Activated CD4-positive, alpha-beta T cell treated with anti-CD3 and anti-CD28 coated beads, Interleukin-2, amount 50 U/mL, for 4 hours (primary cell): ENCODE measurements around the gene FCER1G.
A peak's percentile ranks its signal among the peaks of the same experiment; 100 is the strongest.
"Not testable (repeated sequence)": the region's sequence is repeated elsewhere in the genome, so short reads cannot be mapped to it uniquely, and the experiment has no call there.

Experiments used
- DNase-seq, 2 experiments: peaks; one replicate each; pipeline ENCODE4 v3.0.0-alpha.2; 2020

FCER1G gene

DNA sequence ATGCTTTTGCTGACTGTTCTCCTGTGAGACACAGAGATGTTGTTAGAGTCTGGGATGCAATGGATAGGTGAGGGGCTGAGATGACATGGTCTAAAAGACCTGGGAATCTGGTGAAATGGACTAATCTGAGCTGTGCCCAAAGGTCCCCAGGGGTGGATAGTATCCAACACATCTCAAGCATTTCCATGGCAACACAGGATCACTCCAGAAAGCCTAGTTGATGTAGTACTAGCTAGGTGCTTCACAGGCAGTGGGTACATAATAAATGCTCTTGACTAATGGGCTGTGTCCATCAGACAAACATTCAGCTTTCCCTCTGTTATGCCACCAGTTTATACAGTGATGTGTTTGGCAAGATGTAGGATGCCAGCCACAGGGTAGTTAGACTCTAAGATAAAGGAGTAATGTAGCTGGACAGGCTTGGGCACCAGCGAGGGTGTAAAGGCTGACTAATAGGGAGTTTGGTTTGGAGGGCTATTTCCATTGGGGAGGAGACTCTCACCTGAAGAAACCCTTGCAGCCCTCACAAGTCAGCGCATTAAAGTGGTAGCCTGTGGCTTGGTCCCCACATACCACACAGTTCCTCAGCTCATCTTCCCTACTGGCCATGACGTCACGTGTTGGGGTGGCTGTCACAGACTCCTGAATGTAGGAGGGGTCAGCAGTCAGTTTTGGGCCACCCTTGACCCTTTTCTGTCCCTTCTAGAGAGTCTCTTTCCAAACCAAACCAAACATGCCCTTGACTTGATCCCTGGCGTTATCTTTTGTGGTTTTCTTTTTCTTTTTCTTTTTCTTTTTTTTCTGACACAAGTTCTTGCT, 21.1 kb downstream of the FCER1G start:
- DNase-seq, result no peak

DNA sequence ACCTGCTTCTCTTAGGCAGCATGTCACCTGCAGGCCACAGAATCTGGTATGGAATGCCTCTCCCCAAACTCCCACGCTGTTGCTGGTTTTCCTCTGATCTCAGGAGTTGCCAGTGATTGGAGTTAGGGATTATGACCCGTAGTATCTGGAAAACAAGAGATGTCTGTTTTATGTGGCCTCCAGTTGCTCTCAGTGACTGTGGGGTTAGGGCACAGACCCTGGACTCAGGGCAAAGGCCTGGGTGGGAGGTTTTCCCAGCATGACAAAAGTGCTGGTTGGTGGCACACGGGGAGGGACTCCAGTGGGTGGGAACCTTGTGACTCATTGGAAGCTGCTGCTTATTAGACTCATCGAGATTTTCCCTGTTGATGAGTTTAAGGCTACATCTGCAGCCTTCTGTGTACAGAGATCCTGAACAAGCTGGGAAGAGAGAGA, 23.0 kb downstream of the FCER1G start, which contains the start of gene NR1I3:
NR1I3 (minus strand) TSS at position 165 of the 435 bp plus-strand sequence. CDS start 1,638 bp downstream, outside the sequence.
- DNase-seq, result no peak

DNA sequence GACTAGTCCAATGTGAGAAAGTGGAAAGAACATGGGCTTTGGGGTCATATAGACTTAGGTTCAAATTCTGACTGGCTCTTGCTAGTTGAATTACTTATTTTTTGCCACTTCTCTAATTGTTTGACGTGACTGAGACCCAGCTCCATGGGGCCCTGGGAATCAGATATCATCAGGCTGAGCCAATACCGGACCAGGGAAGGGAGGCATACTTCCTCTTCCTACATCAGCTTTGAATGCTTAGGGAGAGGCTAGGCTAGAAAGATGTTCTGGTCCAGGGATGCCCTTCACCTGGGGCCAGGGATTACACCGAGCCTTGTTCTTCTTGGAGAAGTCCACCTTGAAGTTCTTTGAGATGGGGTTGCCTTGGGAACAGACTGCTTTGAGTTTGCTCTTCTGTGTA, 26.6 kb downstream of the FCER1G start:
- no peak for DNase-seq

DNA sequence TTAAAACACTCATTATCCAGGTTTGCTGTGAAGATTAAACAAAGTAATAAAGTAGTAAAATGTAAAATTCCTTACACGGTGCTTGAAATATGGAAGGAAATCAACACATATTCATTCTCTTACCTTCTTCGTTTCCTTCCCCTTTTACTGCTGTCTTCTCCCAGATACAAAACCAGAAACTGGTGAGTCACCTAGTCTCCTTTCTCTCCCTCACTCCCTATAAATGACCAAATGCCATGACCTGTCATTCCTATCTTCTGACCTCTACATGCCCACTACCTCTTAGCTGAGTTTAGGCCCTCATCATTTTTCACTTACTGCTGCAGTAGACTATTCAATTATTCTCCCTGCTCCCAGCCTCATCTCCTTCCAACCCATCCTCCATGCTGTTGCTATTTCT, 27.2 kb downstream of the FCER1G start:
- no peak for DNase-seq

DNA sequence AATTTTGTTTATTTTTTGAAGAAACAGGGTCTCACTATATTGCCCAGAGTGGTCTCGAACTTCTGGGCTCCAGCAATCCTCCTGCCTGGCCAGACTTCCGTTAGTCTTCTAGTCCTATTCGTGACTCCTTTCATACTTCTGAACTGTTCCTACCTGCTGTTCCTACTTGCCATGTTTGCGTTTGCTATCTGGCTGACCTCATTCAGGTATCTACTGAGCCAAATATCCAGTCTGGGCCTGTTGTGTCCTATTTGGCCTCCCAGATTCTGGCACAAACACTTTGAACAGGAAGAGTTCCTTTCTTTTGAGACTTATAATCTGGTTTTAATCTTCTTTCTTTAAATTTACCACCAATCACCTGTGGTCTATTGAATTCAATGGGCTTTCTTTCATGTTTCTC, 29.8 kb downstream of the FCER1G start:
- no peak for DNase-seq

DNA sequence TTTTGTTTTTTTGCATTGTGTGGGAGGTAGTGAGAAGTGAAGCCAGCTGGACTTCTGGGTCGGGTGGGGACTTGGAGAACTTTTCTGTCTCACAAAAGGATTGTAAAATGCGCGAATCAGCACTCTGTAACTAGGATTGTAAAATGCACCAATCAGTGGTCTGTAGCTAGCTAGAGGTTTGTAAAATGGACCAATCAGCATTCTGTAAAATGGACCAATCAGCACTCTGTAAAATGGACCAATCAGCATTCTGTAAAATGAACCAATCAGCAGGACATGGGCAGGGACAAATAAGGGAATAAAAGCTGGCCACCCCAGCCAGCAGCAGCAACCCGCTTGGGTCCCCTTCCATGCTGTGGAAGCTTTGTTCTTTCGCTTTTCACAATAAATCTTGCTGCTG, 35.0 kb downstream of the FCER1G start:
- not testable (repeated sequence) for DNase-seq

DNA sequence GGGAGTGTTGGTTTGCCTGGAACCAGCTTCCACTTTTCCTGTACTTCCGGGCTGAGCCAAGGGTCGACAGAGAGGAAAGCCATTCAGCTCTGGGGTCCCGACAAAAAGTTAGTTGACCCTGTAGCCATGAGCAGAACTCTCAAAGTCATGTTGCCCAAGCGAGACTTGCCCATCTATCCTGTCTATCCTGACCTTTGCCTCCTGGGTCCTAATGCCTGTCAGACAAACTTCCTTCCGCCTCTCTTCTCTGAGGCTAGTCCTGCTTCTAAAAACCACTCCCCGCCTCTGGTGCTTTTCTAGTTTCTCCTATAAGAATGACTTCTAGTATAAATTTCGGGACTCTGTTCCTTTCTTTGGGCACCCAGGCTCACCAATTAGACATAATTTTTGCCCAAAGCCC, 35.7 kb downstream of the FCER1G start:
- DNase-seq, result no peak

DNA sequence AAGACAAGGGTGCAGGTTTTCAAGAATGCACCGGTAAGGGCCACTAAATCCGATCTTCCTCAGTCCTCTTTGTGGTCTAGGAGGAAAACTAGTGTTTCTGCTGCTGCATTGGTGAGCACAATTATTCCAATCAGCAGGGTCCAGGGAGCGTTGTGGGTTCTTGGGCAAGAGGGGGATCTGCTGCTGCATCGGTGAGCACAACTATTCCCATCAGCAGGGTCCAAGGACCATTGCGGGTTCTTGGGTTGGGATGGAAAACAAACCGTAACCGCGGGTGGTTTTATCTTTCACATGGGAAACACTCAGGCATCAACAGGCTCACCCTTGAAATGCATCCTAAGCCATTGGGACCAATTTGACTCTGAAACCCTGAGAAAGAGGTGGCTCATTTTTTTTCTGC, 36.5 kb downstream of the FCER1G start:
- DNase-seq, result no peak

DNA sequence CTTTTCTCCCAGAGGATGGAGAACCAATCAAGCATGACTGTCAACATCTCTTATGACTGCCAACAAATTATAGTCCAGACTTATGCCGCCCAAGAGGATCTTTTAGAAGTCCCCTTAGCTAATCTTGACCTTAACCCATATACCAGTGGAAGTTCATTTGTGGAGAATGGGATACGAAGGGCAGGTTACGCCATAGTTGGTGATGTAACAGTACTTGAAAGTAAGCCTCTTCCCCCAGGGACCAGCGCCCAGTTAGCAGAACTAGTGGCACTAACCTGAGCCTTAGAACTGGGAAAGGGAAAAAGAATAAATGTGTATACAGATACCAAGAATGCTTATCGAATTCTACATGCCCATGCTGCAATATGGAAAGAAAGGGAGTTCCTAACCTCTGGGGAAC, 40.2 kb downstream of the FCER1G start:
- not testable (repeated sequence) for DNase-seq

DNA sequence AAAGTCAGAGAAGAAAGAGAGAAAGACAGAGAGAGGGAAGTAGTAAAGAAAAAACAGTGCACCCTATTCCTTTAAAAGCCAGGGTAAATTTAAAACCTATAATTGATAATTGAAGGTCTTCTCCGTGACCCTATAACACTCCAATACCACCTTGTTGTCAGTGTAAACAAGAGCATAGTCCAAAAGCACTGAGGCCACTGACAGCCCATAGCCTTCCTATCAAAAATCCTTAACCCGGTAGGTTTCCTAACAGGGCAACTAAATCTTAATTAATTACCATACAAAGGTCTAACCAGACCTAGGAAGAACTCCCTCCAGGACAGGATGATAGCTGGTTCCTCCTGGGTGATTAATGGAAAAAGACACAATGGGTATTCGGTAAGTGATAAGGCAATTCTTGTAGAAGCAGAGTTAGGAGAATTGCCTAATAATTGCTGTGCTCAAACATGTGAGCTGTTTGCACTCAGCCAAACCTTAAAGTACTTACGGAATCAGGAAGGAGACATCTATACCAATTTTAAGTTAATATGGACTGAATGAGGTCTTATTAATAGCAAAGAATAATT, 40.9 kb downstream of the FCER1G start:
- not testable (repeated sequence) for DNase-seq

DNA sequence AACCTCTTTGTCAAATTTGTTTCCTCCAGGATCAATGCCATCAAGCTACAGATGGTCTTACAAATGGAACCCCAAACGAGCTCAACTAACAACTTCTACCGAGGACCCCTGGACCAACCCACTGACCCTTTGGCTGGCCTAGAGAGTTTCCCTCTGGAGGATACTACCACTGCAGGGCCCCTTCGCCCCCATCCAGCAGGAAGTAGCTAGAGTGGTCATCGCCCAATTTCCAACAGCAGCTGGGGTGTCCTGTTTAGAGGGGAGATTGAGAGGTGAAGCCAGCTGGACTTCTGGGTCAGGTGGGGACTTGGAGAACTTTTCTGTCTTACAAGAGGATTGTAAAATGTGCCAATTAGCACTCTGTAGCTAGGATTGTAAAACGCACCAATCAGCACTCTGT, 42.0 kb downstream of the FCER1G start:
- DNase-seq, result not testable (repeated sequence)

DNA sequence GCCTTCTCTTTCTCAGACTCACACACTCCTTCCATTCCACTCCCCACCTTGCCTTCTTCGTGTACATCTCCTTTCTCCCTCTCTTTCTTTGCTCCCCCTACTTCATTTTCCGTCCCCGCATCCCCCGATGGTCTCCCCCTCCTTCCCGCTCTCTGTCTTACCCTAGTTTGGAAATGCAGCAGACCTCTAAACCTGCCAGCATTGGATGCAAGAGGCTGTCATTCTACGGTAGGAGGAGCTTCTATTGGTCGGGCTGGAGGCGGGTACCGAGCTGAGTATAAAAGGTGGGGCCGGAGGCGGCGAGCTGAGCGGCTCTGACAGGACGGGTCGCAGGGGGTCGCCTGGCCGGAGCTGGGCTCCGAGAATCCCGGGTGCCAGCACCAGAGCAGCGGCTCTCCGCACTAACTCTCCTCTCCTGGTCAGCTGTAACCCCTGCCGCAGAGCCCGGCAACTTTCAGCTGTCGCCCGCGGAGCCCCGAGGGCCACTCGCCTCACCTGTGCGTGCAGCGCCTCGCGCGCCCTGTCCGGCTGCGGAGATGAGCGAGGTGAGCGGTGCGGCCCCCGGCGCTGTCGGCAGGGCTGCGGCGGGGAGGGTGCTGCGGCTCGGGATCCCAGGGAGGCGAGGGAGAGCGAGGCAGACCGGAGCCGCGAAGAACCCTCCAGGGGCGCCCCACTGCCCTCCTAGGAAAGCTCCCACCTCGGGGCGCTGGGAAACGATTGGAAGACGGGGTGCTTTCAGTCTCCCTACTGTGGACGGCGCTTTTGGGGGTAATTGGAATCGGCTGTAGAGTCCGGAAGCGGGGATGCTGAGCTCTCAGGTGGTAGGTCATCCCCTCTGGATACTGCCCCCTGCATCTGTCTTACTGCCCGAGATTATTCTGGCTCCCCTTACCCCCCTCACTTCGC, 43.6 kb downstream of the FCER1G start, which contains the start of gene PCP4L1:
PCP4L1 (plus strand) TSS at position 307 of the 906 bp plus-strand sequence; CDS start at position 537, 230 bp downstream.
- DNase-seq, result peak in 1 of 2 experiments; percentile 3

DNA sequence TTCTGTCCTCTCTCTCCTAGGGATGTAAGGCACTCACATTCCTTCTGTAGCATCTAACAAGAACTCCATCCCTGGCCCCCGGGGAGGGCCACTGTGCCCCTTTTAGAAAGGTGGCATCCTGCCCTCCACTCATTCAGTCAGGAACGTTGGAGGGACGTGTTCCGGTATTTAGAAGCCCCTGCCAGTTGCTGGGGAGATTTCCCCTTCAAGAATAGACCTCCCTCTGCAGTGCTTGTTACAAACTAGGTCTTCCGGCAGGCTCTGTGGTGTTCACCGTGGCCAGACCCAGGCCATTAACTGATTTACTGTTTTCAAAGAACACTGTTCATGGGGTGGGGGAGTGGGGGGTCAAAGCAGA, 44.2 kb downstream of the FCER1G start:
- DNase-seq, result no peak

DNA sequence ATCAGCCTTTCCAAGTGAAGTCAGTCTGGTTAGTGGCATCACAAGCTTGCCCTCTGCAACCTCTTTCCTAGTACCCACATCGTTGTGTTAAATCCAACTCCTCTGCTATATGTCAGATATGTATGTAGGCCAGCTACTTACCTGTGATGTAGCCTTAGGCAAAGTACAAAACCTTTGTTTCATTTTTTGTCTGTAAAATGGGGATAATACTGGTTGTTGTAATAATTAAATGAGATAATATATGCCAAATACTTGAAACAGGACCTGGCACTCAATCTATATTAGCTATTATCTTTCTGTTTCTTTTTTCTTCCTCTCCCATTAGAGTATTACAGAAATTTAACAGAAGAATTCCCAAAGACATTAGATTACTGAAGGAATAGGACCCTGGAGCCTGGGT, 44.7 kb downstream of the FCER1G start:
- no peak for DNase-seq

DNA sequence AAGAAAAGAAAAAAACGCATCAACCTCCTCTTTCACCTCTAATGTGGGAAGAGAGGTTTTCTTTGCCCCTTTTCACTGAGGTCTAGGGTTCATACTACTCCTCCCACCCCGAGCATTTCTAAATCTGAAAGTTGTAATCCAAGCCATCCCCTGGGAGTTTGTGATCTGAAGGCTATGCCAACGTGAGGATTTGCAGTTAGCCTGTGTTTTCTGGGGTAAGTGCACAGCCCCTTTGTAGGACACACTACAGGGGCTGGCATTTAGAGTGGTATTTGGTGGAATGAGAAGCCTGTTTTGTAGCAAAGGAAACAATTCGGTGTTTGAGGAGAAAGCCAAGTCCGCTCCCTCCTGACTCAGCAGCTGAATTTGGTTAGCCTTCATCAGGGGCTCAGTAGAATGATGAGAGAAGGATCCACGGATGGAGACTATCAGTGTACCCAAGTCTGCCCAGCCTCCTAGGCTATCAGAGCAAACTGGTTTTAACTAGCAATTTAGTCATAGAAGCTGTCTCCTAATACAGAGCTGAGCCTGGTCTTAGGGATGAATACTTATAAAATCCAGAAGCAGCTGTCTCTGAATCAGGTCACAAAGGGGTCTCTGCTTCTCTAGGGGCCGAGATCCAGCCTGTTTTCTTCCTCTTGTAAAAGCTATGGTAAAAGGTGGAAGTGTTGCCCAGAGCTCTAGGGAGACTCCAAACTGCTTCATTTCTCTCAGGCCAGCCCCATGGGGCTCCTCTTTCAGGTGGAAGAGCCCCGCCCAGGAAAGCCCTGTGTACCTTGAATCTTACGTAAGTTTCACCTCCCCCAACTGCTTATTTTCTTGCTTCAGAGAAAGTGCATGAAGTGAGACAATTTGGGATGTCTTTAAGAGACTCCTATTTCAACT, 45.5 kb downstream of the FCER1G start:
- no peak for DNase-seq

DNA sequence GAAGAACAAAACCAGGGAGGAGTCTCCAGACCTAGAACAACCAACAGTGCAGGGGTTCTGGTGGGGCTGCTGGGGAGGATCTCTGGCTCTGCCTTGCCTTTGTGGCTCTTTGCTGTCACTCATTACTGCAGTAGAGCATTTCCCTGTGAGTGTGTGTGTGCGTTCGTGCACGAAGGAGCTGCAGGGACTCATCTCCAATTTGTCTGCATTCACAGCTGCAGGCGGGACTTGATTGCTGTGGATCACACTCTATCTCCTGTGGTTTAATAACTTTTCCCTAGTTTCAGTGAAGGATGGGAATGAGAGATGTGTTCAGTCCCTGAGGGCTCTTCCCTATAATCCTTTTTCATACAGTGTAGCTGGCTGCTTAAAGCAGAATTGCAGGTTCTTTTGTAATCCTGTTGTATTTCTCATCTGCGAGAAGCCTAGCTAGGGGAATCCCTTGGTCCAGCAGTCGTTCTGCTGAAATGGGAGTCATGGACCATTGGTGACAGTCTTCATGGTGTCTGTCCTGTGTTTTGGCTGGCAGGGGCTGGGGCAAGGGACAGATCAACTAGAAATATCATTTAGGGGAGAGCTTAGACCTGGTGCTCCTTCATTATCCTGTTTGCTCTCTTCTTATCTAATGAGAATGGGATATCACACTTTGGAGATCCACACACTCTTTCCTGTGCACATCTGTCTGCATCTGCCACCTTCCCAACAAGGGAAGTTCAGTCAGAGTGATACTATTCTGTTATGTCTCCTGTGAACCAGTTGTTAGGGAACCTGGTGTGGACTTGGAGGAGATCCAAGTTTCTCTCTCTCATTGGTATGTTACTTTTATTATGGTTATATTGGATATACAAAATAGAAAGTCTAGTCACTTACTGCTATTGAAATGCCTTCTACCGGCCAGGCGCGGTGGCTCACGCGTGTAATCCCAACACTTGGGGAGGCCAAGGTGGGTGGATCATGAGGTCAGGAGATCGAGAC, 46.5 kb downstream of the FCER1G start:
- DNase-seq, result no peak

DNA sequence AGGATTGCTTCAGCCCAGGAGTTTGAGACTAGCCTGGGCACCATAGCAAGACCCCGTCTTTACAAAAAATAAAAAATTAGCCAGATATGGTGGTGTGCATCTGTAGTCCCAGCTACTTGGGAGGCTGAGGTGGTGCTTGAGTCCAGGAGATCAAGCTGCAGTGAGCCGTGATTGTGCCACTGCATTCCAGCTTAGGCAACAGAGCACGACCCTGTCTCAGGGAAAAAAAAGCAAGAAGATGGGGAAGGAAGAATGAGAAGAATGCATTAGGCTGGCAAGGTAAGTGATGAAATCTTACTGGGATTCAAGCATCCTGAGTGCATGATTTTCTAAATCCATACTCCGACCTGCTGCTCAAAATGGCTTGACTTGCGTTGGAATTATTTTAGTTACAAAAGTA, 50.2 kb downstream of the FCER1G start:
- no peak for DNase-seq

DNA sequence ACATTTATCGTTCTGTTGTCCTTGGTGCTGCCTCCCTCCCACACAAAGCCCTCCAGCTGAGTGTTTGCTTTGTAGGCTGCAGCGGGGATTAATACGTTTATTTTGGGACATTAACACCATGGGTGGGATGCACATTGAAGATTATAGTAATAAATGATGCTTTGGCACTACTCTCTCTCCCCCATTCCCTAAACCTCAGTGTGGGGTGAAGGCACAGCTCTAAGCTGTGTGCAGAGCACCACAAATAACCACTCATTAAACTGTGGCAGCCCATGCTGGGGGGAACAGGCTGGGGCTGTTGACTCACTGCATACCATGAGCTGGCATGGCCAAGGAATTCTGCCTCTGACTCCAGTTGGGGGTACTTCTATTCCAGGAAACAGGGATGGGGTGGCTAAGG, 51.1 kb downstream of the FCER1G start:
- DNase-seq, result no peak

DNA sequence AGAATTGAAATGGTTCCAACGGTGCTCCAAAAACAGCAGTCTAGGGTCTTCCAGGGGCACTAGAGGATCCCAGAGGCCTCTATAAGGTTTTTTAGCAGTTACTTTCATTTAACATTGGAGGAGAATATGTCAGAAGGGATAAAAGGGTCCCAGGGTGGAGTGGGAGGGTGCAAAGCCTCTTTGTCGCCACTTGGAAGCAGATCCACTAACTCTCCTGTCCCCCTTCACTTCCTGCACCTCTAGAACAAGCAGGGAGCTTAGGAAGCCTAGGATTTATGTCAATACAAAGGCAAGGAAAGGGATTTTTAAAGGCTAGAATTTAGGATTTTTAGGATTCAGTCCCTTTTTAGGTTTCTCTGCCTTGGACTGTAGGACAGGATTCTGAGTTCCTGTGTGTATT, 51.7 kb downstream of the FCER1G start:
- DNase-seq, result no peak

DNA sequence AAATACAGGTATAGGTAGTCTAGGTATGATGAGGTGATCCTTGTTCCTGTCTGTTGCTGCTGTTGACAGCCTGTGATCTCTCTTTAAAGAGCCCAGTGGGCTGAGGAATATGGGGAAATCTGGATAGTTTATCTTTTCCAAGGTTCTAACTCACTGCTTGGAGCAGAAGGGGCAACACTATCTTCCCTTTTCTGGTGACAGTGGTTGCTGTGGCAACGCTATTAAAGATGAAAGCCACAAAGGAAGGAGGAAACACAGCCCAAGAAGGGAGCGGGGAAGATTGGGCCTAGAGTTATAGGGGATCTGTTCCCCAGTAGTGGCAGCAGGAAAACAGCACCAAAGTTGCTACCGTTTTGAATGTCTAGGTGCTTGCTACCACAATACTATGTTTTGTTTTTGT, 52.2 kb downstream of the FCER1G start:
- no peak for DNase-seq
